ENCODE data around the gene SERPINF2.

GRCh38 chr17:1713160-1713877 lies 29.4 kb upstream of the SERPINF2 start:
- TF ChIP-seq CTCF (IDR thresholded peaks at IDR 0.05) (no peak), POLR2A (IDR thresholded peaks at IDR 0.05) (no peak)
